HPDE6-E6E7 (cell line): ENCODE results near the gene ZDHHC7.
A peak's percentile ranks its signal among the peaks of the same experiment; 100 is the strongest.

Source experiments
- DNase-seq: peaks from one replicate; pipeline ENCODE4 v3.0.0; 2011; ENCODE audit warnings: missing footprints; ENCODE audit errors: extremely low spot score

The ZDHHC7 gene

DNA sequence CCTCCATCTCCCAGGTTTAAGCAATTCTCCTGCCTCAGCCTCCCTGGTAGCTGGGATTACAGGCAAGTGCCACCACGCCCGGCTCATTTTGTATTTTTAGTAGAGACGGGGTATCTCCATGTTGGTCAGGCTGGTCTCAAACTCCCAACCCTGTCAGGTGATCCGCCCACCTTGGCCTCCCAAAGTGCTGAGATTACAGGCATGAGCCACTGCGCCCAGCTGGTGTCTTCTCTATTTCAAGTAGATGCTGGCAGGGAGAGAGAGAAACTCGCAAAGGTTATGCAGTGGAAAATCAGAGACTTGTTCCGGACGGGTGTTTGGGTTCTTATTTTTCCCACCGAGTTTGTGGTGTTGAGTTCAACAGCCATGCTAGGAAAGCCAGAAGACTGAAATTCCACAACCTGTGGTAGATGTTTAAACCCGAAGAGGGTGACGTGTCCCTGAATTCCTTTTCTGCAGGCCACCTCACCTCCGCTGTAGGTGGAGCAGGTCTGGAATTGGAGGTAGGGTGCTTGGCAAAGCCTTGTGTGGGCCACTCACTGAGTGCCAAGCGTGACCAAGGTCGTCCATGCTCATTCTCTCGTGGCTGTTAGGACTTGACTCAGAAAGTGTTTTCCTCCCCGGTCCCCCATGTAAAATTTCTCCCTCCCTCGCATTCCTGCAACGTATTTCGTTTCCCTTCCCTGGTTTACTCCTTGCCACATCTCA is 7.3 kb upstream of the ZDHHC7 start:
- DNase-seq, result no peak

DNA sequence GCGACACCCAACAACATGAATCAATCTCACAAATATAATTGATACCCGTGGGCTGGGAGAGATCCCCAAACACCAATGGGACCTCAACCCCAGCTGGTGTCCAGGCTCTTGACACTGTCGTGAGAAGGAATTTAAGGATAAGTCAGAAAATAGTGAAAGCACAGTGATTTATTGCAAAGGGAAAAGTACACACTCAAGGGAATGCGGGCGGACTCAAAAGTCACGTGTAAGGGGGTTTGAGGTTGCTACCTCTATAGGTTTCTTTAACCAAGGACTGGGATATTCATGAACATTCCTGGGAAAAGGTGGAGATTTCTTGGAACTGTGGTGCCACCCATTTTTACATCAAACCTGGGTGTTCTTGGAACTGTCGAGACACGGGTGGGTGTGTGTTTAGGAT is 6.3 kb upstream of the ZDHHC7 start:
- DNase-seq, result no peak

- no peak for DNase-seq
Observed at GRCh38 chr16:85017151-85017550, 5.8 kb upstream of the ZDHHC7 start.

- no peak for DNase-seq
Observed at GRCh38 chr16:85015481-85016187, 4.3 kb upstream of the ZDHHC7 start.

- no peak for DNase-seq
Observed at GRCh38 chr16:85014311-85014710, 3.0 kb upstream of the ZDHHC7 start.

DNA sequence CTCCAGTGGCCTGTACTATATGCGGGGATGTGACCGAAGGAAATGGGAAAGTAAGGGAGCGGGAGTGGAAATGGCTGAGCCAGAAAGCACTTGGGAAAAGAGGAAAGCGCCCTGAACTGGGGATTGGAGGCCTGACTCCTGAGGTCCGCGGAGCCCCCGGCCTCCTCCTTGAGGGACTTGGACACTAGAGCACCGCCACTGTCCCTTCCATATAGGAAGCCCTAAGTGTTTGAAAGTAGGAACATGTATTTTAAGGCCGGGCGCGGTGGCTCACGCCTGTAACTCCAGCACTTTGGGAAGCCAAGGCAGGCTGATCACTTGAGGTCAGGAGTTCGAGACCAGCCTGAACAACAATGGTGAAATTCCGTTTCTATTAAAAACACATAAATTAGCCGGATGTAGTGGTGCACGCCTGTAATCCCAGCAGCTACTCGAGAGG is 530 bp upstream of the ZDHHC7 start:
- no peak for DNase-seq

DNA sequence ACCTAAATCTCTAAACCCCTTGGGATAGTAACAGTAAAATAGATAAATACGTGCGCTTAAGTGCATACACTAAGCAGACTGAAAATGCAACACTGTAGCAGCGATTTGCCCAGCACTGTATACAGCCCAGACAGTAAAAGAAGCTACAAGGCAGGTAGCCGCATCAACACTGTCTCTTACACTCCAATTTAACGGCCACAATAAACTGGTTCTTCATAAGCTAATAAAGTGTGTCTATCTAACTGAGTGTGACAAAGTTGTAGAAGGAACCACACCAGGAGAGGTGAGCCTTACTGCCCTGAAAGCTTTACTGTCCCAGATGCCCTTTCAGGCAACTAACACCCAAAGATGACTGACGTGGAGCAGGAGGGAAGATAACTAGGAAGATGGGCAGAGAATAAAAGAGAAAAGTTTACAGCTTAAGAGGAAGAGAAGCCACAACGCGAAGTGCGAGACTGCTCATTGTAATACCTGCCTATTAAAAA is 847 bp downstream of the ZDHHC7 start:
- DNase-seq, result no peak

DNA sequence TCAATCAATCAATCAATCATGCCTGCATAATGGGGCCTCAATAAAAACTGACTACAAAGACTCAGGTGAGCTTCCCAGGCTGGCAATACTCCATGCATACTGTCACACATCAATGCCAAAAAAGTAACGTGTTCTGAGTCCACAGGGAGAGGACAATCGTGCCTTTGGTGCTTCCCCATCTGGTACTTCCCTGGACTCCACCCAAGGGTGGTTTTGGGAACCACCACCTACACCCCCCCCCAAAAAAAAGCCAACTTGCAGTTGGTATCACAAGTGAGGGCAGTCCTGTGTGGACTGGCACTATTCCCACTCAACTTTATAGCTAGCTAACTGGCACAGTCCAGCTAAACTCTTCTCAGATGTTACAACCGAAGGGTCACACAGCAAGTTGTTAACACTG is 3.1 kb downstream of the ZDHHC7 start:
- DNase-seq, result no peak

- DNase-seq, result no peak
Observed at GRCh38 chr16:85007496-85008214, 3.7 kb downstream of the ZDHHC7 start.

GRCh38 chr16:85006639-85007038 is 4.7 kb downstream of the ZDHHC7 start:
- DNase-seq, result no peak

- DNase-seq, result no peak
Observed at GRCh38 chr16:85005285-85006069, 5.9 kb downstream of the ZDHHC7 start.

DNA sequence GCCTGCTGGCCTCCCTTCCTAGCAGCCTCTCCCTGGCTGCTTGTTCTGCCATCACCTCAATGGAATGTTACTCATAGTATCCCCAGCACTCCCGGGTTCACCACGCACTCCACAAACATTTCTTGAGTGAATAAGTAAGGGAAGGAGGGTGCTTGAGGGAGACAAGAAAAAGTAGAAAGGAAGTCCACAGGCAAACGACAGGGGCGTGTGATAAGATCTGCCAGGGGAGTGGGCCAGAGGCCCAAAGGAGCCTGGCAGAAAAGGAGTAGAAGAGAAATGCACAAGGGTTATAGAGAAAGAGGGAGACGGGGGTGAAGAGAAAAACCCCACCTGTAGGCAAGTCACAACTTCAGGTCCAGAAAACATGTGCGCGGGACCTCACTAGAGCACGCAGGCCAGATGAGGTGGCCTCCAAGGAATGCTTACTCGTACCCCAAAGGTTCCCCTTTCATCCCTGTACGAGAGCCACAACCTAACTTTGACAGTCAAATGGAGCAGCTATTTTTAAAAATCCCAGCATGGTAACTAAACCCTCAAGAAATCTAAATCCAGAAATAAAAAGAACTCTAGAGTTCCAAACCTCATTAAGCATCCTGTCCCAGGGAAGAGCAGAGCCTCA is 6.6 kb downstream of the ZDHHC7 start:
- peak; percentile 82 for DNase-seq

DNA sequence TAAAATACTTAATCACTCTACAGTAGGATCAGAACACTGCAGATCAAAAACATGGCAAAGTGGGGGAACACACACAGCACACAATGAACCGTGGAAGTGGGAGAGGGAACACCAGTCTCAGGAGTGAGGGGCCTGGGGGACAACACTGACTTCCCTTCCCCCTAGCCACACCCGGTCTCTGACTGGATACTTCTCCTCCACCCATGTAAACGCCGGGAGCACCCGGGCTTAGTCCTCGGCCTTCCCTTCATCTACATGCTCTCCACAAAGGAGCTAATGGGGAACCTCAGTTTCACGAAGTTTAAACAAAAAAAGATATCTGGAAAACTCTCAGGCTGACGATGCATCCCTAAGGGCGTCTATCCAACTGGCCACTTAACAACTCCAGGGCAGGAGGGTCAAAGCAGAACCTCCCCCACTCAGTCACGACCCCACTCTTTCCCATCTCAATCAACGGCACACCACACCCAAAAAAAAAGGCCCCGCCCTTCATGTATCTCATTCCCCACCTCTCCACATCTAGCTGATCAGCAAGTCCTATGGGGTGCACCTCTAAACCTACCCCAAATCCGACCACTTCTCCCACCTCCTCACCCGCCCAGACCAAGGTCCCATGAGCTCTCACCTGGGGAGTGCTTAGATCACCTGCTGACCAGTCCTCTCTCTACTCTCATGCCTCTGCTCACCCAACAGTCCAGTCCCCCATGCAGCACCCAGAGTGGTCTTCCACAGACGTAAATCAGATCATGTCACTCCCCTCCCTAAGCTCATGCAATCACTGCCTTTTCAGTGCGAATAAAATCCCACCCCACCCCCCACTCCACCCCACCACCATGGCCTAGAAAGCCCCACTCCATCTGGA is 7.4 kb downstream of the ZDHHC7 start:
- no peak for DNase-seq

DNA sequence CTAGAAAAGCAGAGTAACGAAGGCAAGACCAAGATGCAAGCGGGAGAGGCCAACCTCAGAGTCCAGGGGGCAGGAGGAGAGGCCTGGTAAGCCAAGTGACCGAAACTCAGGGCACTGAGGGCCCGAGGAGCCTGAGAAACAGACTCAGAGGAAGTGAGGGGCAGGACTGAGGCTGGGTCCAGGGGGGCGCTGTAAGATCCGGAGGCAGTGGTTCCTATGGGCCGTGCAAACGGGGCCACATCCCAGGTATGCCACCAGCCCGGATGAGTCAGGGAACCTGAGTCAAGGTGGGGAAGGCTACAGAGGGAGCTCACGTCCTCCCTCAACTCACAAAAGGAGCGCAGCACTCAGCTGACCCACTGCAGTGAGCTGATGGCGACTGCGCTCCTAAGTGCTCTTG is 8.3 kb downstream of the ZDHHC7 start:
- no peak for DNase-seq

DNA sequence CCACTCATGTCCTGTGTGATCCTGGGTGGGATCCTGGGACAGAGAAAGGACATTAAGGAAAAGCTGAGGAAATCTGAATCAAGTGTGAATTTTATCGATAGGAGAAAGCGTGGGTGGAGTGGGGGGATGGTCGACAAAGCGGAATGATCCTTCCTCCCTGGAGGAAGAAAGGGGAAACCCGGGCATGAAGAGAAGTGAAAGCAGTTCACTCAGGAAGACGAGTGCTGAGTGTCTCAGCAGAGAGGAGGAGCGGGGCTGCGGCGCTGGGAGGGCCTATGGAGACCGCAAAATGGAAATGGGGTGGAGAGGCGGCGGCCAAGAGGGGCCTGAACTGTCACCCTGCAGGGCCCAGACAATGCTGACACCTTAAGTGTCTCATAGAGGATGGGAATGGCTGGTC is 8.7 kb downstream of the ZDHHC7 start:
- no peak for DNase-seq

- no peak for DNase-seq
Observed at GRCh38 chr16:85002099-85002541, 9.2 kb downstream of the ZDHHC7 start.

GRCh38 chr16:84999857-85000480 is 11.4 kb downstream of the ZDHHC7 start:
- DNase-seq, result peak; percentile 76

GRCh38 chr16:84999200-84999599 is 12.1 kb downstream of the ZDHHC7 start:
- DNase-seq, result no peak

- DNase-seq, result no peak
Observed at GRCh38 chr16:84996365-84996764, 15.0 kb downstream of the ZDHHC7 start.

- no peak for DNase-seq
Observed at GRCh38 chr16:84995663-84996062, 15.7 kb downstream of the ZDHHC7 start.
